Mesothelial cell of epicardium (in vitro differentiated cells): Measurements from ENCODE around the gene TRIO. TPM values are rescaled to one million over a fixed set of nuclear protein-coding genes. Genes with fewer than 3 reads are reported as not detected.

ENCODE experiments used
- DNase-seq, 2 experiments: peaks; one replicate each; pipeline ENCODE4 v3.0.0; 2021; ENCODE audit warnings: low spot score in 2 of 2; ENCODE audit not compliant: unreplicated experiment in 2 of 2
- H3K27ac Mint-ChIP-seq: 2 replicates; pipeline ENCODE4 v1.8.0; 2021; ENCODE audit warnings: mixed read lengths
- H3K27me3 Mint-ChIP-seq: 2 replicates; pipeline ENCODE4 v1.8.0; 2021; ENCODE audit warnings: low read depth, mixed read lengths
- H3K36me3 Mint-ChIP-seq: 2 replicates; pipeline ENCODE4 v1.8.0; 2021; ENCODE audit warnings: mixed read lengths
- H3K4me1 Mint-ChIP-seq: 2 replicates; pipeline ENCODE4 v1.8.0; 2021; ENCODE audit warnings: mixed read lengths
- H3K4me3 Mint-ChIP-seq: 2 replicates; pipeline ENCODE4 v1.8.0; 2021; ENCODE audit warnings: mild to moderate bottlenecking, moderate library complexity, mixed read lengths
- H3K9me3 Mint-ChIP-seq: 2 replicates; pipeline ENCODE4 v1.8.0; 2021; ENCODE audit warnings: mixed read lengths
- CTCF ChIP-seq: fragments of 200-600 bp; sonication (generic); IDR thresholded peaks from one replicate; pipeline ENCODE4 v1.5.0; 2021; ENCODE audit warnings: antibody characterized with exemption; ENCODE audit not compliant: unreplicated experiment
- total RNA-seq: library from RNA; stranded (reverse); gene quantifications from 3 replicates; pipeline ENCODE4 v1.2.1, GENCODE V29; 2021

Gene TRIO
- total RNA-seq, 1 donor from 2014 or later: 209 TPM

- H3K36me3 Mint-ChIP-seq: peaks cover 53% of the 10 kb centered on the region
- no peak for DNase-seq
- no peaks in the 10 kb centered on the region for H3K27me3 Mint-ChIP-seq
- no peaks in the 10 kb centered on the region for H3K9me3 Mint-ChIP-seq
- no peak for TF ChIP-seq CTCF
- no peaks in the 10 kb centered on the region for H3K4me1 Mint-ChIP-seq
- H3K4me3 Mint-ChIP-seq: no peak overlapping the region
- H3K27ac Mint-ChIP-seq: no peak overlapping the region
Observed at GRCh38 chr5:14365831-14366430, 222.8 kb downstream of the TRIO start.

- Mint-ChIP-seq H3K4me1 (no peaks in the 10 kb centered on the region), H3K4me3 (no peak overlapping the region), H3K36me3 (peaks cover 47% of the 10 kb centered on the region), H3K9me3 (no peaks in the 10 kb centered on the region), H3K27me3 (no peaks in the 10 kb centered on the region), H3K27ac (no peak overlapping the region)
- DNase-seq: no peak
- TF ChIP-seq CTCF: no peak
Observed at GRCh38 chr5:14366763-14367162, 223.6 kb downstream of the TRIO start.

- Mint-ChIP-seq H3K4me1 (no peaks in the 10 kb centered on the region), H3K27ac (no peak overlapping the region), H3K36me3 (peaks cover 47% of the 10 kb centered on the region), H3K4me3 (no peak overlapping the region), H3K9me3 (no peaks in the 10 kb centered on the region), H3K27me3 (no peaks in the 10 kb centered on the region)
- TF ChIP-seq CTCF: no peak
- DNase-seq: no peak
Observed at GRCh38 chr5:14367364-14367763, 224.2 kb downstream of the TRIO start.

DNA sequence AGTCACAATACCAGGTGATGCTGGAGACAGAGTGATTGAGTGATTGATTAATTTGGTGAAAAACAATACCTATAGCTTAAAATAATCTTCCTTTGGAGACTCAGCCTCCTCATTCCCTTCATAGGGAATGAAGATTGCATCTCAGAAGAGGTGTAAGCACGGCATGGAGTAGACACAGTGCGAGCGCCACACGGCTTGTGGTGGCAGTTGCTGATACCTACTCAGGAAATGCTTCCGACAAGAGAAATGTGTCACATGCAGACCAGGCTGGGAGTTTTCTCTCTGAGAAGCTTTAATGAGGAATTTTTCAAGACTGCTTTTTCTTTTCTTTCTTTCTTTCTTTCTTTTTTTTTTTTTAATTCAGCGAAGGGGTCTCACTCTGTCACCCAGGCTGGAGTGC lies 226.6 kb downstream of the TRIO start:
- Mint-ChIP-seq H3K27ac (no peak overlapping the region), H3K4me3 (no peak overlapping the region), H3K36me3 (peaks cover 53% of the 10 kb centered on the region), H3K4me1 (no peaks in the 10 kb centered on the region), H3K9me3 (no peaks in the 10 kb centered on the region), H3K27me3 (no peaks in the 10 kb centered on the region)
- TF ChIP-seq CTCF: no peak
- DNase-seq: no peak

DNA sequence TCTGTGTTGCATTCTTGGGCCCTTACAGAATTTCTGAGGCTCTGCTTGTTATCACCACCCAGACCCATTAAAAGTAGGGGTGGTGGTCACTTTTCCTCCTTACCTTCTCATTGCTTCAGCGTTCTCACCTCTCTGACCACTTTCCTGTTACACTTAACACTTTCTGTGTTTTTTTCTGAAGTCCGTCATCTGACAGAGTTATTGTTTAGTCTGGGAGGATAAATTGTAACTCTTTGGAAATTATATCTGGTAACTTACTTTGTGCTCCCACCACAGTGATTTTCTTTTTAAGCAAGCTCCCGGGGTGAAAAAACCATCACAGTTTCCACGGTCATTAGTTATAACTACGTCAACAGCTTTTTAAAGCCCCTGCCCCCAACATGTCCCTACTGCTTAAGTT lies 227.2 kb downstream of the TRIO start:
- peaks cover 47% of the 10 kb centered on the region for H3K36me3 Mint-ChIP-seq
- no peaks in the 10 kb centered on the region for H3K4me1 Mint-ChIP-seq
- H3K27ac Mint-ChIP-seq: no peak overlapping the region

More for the DNA sequence above, 227.2 kb downstream of the TRIO start:
- TF ChIP-seq CTCF: no peak
- Mint-ChIP-seq H3K27me3 (no peaks in the 10 kb centered on the region), H3K9me3 (no peaks in the 10 kb centered on the region), H3K4me3 (no peak overlapping the region)
- no peak for DNase-seq
